Heart left ventricle (tissue), 16 donors: ENCODE data around the gene PLCB4. TPM values are rescaled to one million over a fixed set of nuclear protein-coding genes. Genes with fewer than 3 reads are reported as not detected.

Source experiments
- ATAC-seq, 4 donors: fragments of 200-7000 bp; cut with Tn5 transposase; one replicate each; pipeline ENCODE4 v1.9.1; 2020 to 2022; ENCODE audit warnings: moderate library complexity in 4 of 4, mild to moderate bottlenecking in 3 of 4, moderate number of reproducible peaks in 1 of 4
- DNase-seq, 5 donors: peaks; one replicate each; pipeline ENCODE4 v3.0.0-alpha.2; 2020
- H3K27ac ChIP-seq, 12 donors: fragments of 200-600 bp; sonication (generic) in 4 of 12; one replicate each; pipeline versions ENCODE4 v1.5.0 to v1.8.0; 2016 to 2022; ENCODE audit warnings: mild to moderate bottlenecking in 2 of 12
- H3K27me3 ChIP-seq, 9 donors: fragments of 200-600 bp; sonication (generic) in 2 of 9; one replicate each; pipeline versions ENCODE4 v1.5.1 to v1.8.0; 2016 to 2022; ENCODE audit warnings: mild to moderate bottlenecking in 3 of 9
- H3K36me3 ChIP-seq, 9 donors: fragments of 200-600 bp; sonication (generic) in 2 of 9; one replicate each; pipeline versions ENCODE4 v1.5.0 to v1.8.0; 2018 to 2022; ENCODE audit warnings: mild to moderate bottlenecking in 2 of 9
- H3K4me1 ChIP-seq, 12 donors: fragments of 200-600 bp; sonication (generic) in 4 of 12; one replicate each; pipeline versions ENCODE4 v1.5.0 to v1.8.0; 2016 to 2022; ENCODE audit warnings: mild to moderate bottlenecking in 3 of 12
- H3K4me3 ChIP-seq, 12 donors: fragments of 200-600 bp; sonication (generic) in 4 of 12; one replicate each; pipeline versions ENCODE4 v1.5.0 to v1.8.0; 2017 to 2022; ENCODE audit warnings: mild to moderate bottlenecking in 9 of 12, moderate library complexity in 4 of 12
- H3K9me3 ChIP-seq, 12 donors: fragments of 200-600 bp; sonication (generic) in 4 of 12; one replicate each; pipeline versions ENCODE4 v1.5.0 to v1.8.0; 2016 to 2022; ENCODE audit warnings: mild to moderate bottlenecking in 1 of 12
- CTCF ChIP-seq, 12 donors: fragments of 200-600 bp; sonication (generic) in 4 of 12; IDR thresholded peaks; one replicate each; pipeline versions ENCODE4 v1.5.0 to v1.8.0; 2018 to 2022; ENCODE audit warnings: antibody characterized with exemption in 12 of 12, mild to moderate bottlenecking in 5 of 12
- POLR2A ChIP-seq, 2 donors: fragments of 450-650 bp; IDR thresholded peaks; one replicate each; pipeline ENCODE4 v1.6.1; 2017; ENCODE audit warnings: antibody characterized with exemption in 2 of 2, mild to moderate bottlenecking in 2 of 2, moderate library complexity in 2 of 2
- WGBS, 4 donors: extraction: QIAGEN DNeasy Blood & Tissue Kit in 2 of 4; methylation state at CpG; one replicate each; pipeline versions ENCODE4 v1.1.5 to v1.1.7; 2013 to 2018; 5-methylcytosine and 5-hydroxymethylcytosine counted together
- intact Hi-C, 10 donors: fragments of 100-400 bp; cut with DNase I; formaldehyde crosslinking; loops; one replicate each; pipeline versions ENCODE4 v1.11.1 to v1.14.2; 2022
- polyA plus RNA-seq, 2 donors: library from polyadenylated mRNA; stranded (reverse); fragments of 200-250 nt; gene quantifications; one replicate each; pipeline ENCODE4 v1.2.3, GENCODE V29; 2013
- total RNA-seq, 9 donors: library from RNA; depleted of rRNA in 2 of 9; stranded (reverse); fragments of >200 nt in 2 of 9; fragmentation: NEBNext Ultra II Directional in 3 of 9; extraction: Animal tissue kit (Norgen Biotek cat#: 25700) in 3 of 9; gene quantifications; one replicate each; pipeline versions ENCODE4 v1.1.0 to v1.2.4, GENCODE V29; 2016 to 2023
- donor health status: ischemic (EF 13 %, LVEDD 7.1; RV severe dilation, severe dysfunction).
- donor health status: healthy with polysubstance abuse.
- donor health status: DM: no; HTN: yes; CAD: no.
- donor health status: DM: no; HTN: no; CAD: no.
- donor health status: ischemic (EF 25% LVEDD 6.9; RV normal size, moderate dysfunction).
- donor health status: ischemic (EF 25% LVEDD 5.7; RV mildly dilated, moderate dysfunction).
- donor health status: healthy.
- donor health status: DM: yes; HTN: yes; CAD: no.
- donor health status: ischemic (EF 35%, LVEDD 5.7; RV mildly dilated, moderate dysfunction).
- donor health status: nonischemic (EF 11% LVEDD 7.7; RV severe dilation, severe dysfunction).
- donor health status: DM: yes; HTN: yes; CAD: no.
- donor health status: PGD.
- donor health status: ischemic (EF 29% LVEDD 5.4; RV normal size, mild dysfunction).
- donor health status: nonischemic (EF 23%, LVEDD 6.1; RV moderate dilation, normal function).

Gene PLCB4
- total and polyA plus RNA-seq, 11 donors: 8.4 to 31.8 (median 18.5) TPM

- Histone ChIP-seq H3K36me3 (no peaks in the 10 kb centered on the region), H3K4me1 (peaks cover 0 to 47% (median 22%) of the 10 kb centered on the region in 12 donors), H3K27me3 (no peaks in the 10 kb centered on the region), H3K9me3 (no peaks in the 10 kb centered on the region), H3K4me3 (peak overlapping the region in 5 of 12 donors; percentile 0 to 15 (median 11)), H3K27ac (peak overlapping the region in 11 of 12 donors; percentile 1 to 58 (median 28))
- ATAC-seq (peak in 3 of 4 donors; percentile 10 to 38 (median 18)), DNase-seq (no peak)
- no peak for TF ChIP-seq POLR2A (IDR thresholded peaks at IDR 0.05)
- no peak for TF ChIP-seq CTCF (IDR thresholded peaks at IDR 0.05)
- 39 to 51% (median 45%) methylated on average over 4 of the region's 4 CpGs for WGBS, 4 donors
- intact Hi-C loops: loop anchor here in 3 of 10 donors (10.0 kb wide), 3 partner anchors 47 to 87 kb away; no protein-coding TSS in a partner anchor
These were observed 92.4 kb downstream of the PLCB4 start for GRCh38 chr20:9161311-9161710.

- WGBS, 4 donors: 86 to 98% (median 94%) methylated on average over 3 of the region's 3 CpGs
- intact Hi-C loops: loop anchor here in 3 of 10 donors (10.0 kb wide), 3 partner anchors 48 to 88 kb away; no protein-coding TSS in a partner anchor
- Histone ChIP-seq H3K27ac (no peak overlapping the region), H3K36me3 (no peaks in the 10 kb centered on the region), H3K9me3 (no peaks in the 10 kb centered on the region), H3K4me1 (peaks cover 0 to 41% (median 20%) of the 10 kb centered on the region in 12 donors), H3K4me3 (no peak overlapping the region), H3K27me3 (no peaks in the 10 kb centered on the region)
- no peak for DNase-seq
- TF ChIP-seq POLR2A (IDR thresholded peaks at IDR 0.05): no peak
- no peak for TF ChIP-seq CTCF (IDR thresholded peaks at IDR 0.05)
- no peak for ATAC-seq
These were observed 94.4 kb downstream of the PLCB4 start for GRCh38 chr20:9163251-9163650.

- no peak for TF ChIP-seq POLR2A (IDR thresholded peaks at IDR 0.05)
- no peak for TF ChIP-seq CTCF (IDR thresholded peaks at IDR 0.05)
- Histone ChIP-seq H3K36me3 (no peaks in the 10 kb centered on the region), H3K4me3 (no peak overlapping the region), H3K27me3 (no peaks in the 10 kb centered on the region), H3K9me3 (no peaks in the 10 kb centered on the region), H3K4me1 (peaks cover 0 to 41% (median 21%) of the 10 kb centered on the region in 12 donors), H3K27ac (no peak overlapping the region)
- ATAC-seq (no peak), DNase-seq (no peak)
- intact Hi-C loops: loop anchor here in 3 of 10 donors (10.0 kb wide), 3 partner anchors 49 to 89 kb away; no protein-coding TSS in a partner anchor
- 66 to 76% (median 72%) methylated on average over 1 of the region's 1 CpG for WGBS, 4 donors
These were observed 95.1 kb downstream of the PLCB4 start for GRCh38 chr20:9163995-9164394.

GRCh38 chr20:9165261-9165660, 96.4 kb downstream of the PLCB4 start:
- Histone ChIP-seq H3K27ac (no peak overlapping the region), H3K27me3 (no peaks in the 10 kb centered on the region), H3K4me1 (peaks cover 0 to 40% (median 19%) of the 10 kb centered on the region in 12 donors), H3K4me3 (no peak overlapping the region), H3K36me3 (no peaks in the 10 kb centered on the region), H3K9me3 (no peaks in the 10 kb centered on the region)
- no peak for ATAC-seq
- no peak for TF ChIP-seq CTCF (IDR thresholded peaks at IDR 0.05)
- no peak for TF ChIP-seq POLR2A (IDR thresholded peaks at IDR 0.05)
- no peak for DNase-seq
- 87 to 91% (median 90%) methylated on average over 2 of the region's 2 CpGs for WGBS, 4 donors
- intact Hi-C loops: loop anchor here in 5 of 10 donors (5.0 to 10.0 kb wide), 5 partner anchors 38 to 98 kb away; partner anchors contain the start of gene PLCB4 (in 2 of the 5)
